GM21515 (cell line): ENCODE measurements around the gene SBF2.

Experiments used
- ATAC-seq: cut with Tn5 transposase; IDR thresholded peaks from one replicate; pipeline ENCODE4 v1.9.1; 2021; ENCODE audit not compliant: unreplicated experiment

Gene SBF2

DNA sequence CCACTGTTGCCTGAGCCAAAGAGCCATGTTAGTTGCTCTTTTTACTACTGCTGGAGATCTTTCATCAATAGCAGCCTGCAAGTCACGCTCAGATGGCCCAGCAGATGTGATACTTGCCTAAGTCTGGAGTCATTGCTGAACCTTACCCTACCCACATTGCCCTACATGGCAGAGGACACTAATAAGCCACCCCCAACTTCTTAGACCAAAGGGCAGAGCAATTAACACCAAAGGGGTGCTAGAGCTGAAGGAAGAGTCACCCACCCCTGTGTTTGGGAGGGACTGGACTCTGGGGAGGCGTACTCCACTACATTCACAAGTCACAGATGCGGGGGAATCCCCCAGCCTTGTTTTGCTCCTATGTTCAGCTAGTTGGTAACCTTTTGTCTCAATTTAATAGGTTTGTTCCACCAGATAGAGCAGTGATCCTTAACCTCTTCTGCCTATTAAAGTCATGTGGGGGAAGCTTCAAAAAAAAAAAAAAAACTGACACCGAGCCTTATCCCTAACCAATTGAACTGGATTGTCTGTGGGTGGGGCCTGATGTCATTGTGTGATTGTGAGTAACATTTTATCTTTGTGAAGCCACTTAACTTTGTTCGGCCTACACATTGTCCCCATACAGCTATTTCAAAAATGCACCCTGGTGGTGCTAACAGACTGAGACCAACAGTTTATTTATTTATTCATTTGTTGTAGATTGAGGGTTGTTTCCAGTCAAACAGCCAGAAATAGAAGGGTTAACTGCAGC is 23.9 kb upstream of the SBF2 start:
- ATAC-seq, result peak; percentile 47

DNA sequence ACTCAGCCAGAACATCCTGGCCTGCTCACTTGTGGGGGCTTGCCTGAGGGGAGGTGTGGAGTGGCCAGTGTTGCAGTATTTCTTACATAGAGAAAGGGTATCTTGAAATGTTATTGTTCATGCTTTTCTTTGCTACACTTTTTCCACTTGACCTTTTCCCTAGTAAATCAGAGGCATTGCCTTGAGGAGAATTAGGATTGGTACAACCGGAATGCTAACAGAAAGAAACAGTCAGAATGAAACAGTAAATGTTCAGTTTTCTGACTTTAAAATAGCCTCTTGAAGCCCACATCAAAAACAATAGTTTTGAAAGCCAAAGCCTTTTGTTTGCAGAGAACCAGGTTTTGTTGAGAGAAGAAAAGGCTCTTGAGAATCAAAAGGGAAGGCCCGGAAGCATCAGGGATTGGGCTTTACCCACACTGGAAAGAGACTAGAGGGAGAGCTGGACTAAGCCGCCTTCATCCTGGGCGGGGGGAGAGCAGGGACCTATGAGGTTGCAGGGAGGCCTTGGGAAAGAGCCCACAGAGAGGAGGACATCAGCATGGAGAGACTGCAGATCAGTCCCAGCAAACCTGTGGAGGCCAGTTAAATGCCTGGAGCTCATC is 23.2 kb upstream of the SBF2 start:
- ATAC-seq, result peak; percentile 20

DNA sequence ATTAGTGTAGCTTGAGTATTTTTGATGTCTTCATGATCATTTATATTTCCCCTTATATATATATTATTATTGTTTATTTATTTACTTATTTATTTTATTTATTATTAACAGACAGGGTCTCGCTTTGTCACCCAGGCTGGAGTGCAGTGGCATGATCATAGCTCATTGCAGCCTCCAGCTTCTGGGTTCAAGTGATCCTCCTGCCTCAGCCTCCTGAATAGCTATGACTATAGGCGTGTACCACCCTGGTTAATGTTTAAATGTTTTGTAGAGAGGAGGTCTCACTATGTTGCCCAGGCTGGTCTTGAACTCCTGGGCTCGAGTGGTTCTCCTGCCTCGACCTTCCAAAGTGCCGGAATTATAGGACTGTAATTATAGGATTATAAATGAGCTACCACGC is 21.1 kb upstream of the SBF2 start:
- no peak for ATAC-seq

GRCh38 chr11:10314199-10315072 is 20.4 kb upstream of the SBF2 start:
- ATAC-seq, result peak; percentile 78

GRCh38 chr11:10311802-10312201 is 17.8 kb upstream of the SBF2 start:
- ATAC-seq, result no peak

DNA sequence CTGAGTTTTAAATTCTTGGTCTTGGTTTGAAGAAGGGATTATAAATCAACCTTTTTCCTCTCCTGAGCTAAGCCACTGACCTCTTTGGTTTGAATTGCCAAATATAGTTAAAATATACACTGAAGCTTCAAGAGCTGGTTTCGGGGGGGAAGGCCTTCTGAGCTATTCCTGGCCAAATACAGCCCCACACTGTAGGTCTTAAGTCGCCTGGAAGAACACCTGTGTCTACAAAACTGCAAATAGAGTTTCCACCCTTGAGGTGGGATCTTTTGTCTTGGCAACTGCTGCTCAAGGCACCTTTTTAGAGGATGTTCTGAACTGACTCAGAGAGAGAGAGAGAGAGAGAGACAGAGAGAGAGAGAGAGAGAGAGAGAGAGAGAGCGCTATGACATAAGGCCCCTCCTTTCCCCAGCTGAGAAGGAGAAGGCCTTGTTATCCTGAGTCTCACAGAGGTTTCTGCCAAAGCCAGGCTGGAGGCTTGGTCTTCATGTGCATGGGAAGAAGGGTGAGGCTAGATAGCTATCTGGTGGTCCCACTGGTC is 16.4 kb upstream of the SBF2 start:
- no peak for ATAC-seq

- no peak for ATAC-seq
These were observed 15.4 kb upstream of the SBF2 start for GRCh38 chr11:10309163-10310093.

- no peak for ATAC-seq
These were observed 14.4 kb upstream of the SBF2 start for GRCh38 chr11:10308201-10308954.

DNA sequence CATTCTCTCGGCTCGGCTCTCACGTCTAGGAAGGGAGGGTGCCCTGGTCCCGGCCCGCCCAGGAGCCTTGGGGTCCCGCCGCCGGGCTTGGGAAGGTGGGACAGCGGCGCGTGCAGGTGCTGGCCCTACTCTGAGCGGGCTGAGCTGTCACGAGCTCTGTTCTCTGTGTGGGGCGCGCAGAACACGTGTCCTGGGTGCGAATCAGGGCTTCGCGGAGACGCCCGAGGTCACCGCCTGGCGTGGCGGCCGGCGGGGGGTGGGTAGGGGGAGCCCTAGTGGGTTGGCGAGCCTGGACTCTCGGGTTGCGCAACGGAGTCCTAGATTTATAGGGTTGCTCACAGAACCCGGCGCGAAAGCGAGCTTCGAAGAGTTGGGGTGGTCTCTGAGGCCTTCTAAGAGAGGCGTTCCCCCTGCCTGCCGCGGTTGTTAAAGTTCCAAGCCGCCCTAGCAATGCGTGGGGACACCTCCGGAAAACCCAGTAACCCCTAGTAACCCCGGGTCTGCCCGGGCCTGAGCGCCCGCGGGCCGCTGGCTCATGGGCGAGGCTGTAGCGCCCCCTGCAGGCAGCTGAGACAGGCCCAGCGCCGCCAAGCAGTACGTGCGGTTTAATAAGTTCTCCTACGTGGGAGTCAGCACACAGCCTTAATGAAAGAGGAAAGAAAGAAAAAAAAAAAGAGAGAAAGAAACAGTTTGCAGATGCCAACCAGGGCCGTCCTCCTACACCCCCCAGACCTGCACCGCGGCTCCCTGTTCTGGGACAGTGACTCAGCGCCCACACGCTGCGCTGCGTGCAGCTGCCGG is 13.6 kb upstream of the SBF2 start:
- ATAC-seq, result peak; percentile 69

GRCh38 chr11:10307022-10307399 is 13.0 kb upstream of the SBF2 start:
- ATAC-seq, result no peak

DNA sequence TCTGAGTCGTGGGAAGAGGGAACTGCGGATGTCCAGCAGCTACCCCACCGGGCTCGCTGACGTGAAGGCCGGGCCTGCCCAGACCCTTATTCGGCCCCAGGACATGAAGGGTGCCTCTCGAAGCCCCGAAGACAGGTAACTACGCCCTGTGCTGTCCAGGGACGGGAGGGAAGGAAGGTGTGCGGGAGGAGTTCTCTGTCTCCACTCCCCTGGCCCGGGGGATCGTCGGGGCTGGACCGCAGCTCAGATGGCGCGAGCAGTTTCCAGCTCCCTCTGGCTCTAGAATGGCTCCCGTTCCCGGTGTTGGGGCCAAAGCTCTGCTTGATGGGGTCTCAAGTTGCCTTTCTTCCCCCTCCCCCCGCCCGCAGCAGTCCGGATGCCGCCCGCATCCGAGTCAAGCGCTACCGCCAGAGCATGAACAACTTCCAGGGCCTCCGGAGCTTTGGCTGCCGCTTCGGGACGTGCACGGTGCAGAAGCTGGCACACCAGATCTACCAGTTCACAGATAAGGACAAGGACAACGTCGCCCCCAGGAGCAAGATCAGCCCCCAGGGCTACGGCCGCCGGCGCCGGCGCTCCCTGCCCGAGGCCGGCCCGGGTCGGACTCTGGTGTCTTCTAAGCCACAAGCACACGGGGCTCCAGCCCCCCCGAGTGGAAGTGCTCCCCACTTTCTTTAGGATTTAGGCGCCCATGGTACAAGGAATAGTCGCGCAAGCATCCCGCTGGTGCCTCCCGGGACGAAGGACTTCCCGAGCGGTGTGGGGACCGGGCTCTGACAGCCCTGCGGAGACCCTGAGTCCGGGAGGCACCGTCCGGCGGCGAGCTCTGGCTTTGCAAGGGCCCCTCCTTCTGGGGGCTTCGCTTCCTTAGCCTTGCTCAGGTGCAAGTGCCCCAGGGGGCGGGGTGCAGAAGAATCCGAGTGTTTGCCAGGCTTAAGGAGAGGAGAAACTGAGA is 12.2 kb upstream of the SBF2 start:
- no peak for ATAC-seq

- no peak for ATAC-seq
These were observed 11.4 kb upstream of the SBF2 start for GRCh38 chr11:10305262-10305963.

- ATAC-seq, result no peak
These were observed 10.7 kb upstream of the SBF2 start, which contains the start of gene ADM for GRCh38 chr11:10304495-10305261. ADM (plus strand) TSS chr11:10305073; CDS start chr11:10305701, 628 bp downstream.

DNA sequence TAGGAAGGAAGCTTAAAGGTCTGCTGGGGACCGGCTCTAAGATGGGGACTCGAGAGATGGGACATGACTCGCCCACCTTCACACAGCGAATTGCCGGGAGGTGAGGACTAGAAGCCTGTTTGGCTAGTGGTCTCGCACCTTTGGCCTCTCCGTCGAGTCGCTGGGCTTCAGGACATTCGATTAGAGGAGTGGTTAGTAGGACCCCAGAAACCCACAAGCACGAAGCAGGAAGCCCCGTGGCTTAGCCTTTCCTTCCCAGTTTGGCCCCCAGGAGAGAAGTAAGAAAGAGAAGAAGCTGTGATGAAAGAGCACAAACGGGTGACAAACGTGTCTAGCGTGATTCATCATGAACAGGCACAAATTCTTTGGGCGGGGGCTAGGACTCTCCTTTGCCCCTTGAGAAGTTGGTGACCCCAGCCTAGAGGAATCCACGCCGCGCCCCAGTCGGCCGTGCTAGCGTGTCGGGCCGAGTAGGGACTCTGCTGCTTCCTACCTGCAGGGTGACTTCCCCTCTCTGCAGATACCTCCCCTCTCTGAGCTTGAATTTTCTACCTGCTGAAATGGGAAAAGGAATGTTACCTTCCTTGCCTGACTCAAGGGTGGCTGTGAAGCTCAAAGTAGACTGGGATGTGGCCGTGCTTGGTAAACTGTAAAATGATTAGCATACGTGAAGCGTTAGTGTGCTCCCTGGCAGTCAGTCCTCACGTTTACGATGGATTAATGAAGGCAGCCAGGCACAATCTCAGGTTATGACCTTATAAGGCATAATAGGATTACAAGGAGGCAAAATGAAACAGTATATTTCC is 9.7 kb upstream of the SBF2 start:
- ATAC-seq, result no peak

GRCh38 chr11:10302744-10303557 is 8.9 kb upstream of the SBF2 start:
- ATAC-seq, result no peak
